GM10847 (cell line): ENCODE data around the gene PLEKHA8.

Experiments used
- POLR2A ChIP-seq: IDR thresholded peaks from 2 replicates; pipeline ENCODE4 v1.6.1; 2011; ENCODE audit not compliant: insufficient read length; ENCODE audit errors: extremely low read depth

PLEKHA8 gene

GRCh38 chr7:30012757-30013156 is 15.5 kb upstream of the PLEKHA8 start:
- TF ChIP-seq POLR2A, result no peak

- no peak for TF ChIP-seq POLR2A
These were observed 9.8 kb upstream of the PLEKHA8 start for GRCh38 chr7:30018451-30018850.

- TF ChIP-seq POLR2A, result no peak
These were observed 8.8 kb upstream of the PLEKHA8 start for GRCh38 chr7:30019387-30019786.

- TF ChIP-seq POLR2A, result no peak
These were observed 8.3 kb upstream of the PLEKHA8 start for GRCh38 chr7:30019960-30020359.

GRCh38 chr7:30020535-30020934 is 7.7 kb upstream of the PLEKHA8 start:
- no peak for TF ChIP-seq POLR2A

GRCh38 chr7:30022991-30023390 is 5.2 kb upstream of the PLEKHA8 start:
- TF ChIP-seq POLR2A, result no peak

GRCh38 chr7:30023524-30023923 is 4.7 kb upstream of the PLEKHA8 start:
- TF ChIP-seq POLR2A, result no peak

GRCh38 chr7:30026229-30027064 is 1.8 kb upstream of the PLEKHA8 start, which contains the start of gene FKBP14:
Gene FKBP14 (minus strand): TSS chr7:30026702. CDS start chr7:30026508, 194 bp downstream.
- TF ChIP-seq POLR2A, result peak; percentile 56

- TF ChIP-seq POLR2A, result no peak
These were observed 1.2 kb upstream of the PLEKHA8 start for GRCh38 chr7:30027065-30027456.

GRCh38 chr7:30027740-30028215 is 434 bp upstream of the PLEKHA8 start:
- TF ChIP-seq POLR2A, result no peak

- no peak for TF ChIP-seq POLR2A
These were observed 780 bp downstream of the PLEKHA8 start for GRCh38 chr7:30028749-30029635.

GRCh38 chr7:30029696-30030095 is 1.5 kb downstream of the PLEKHA8 start:
- no peak for TF ChIP-seq POLR2A

- no peak for TF ChIP-seq POLR2A
These were observed 4.3 kb downstream of the PLEKHA8 start for GRCh38 chr7:30032310-30033125.

GRCh38 chr7:30034501-30034900 is 6.3 kb downstream of the PLEKHA8 start:
- TF ChIP-seq POLR2A, result no peak

GRCh38 chr7:30036220-30036619 is 8.0 kb downstream of the PLEKHA8 start:
- no peak for TF ChIP-seq POLR2A
